HT-29 (cell line): ENCODE data around the gene PRKRA. TPM values are rescaled to one million over a fixed set of nuclear protein-coding genes. Genes with fewer than 3 reads are reported as not detected.

Source experiments
- total RNA-seq: library from RNA; depleted of rRNA; stranded (reverse); fragments of >200 nt; shearing (Covaris generic); gene quantifications from 2 replicates; pipeline ENCODE4 v1.2.3, GENCODE V29; 2014; rRNA removed

PRKRA gene
- total RNA-seq, 1 experiment from 2014 or later, result 53.5 TPM

Other genes starting within 250 kb of the PRKRA start
- 0.23 and 0.26 TPM in 2 replicates for gene PJVK, start 203 bp upstream of the PRKRA start, total RNA-seq
- gene FKBP7, start 27.4 kb upstream of the PRKRA start, total RNA-seq, result 0.03 and 0.55 TPM in 2 replicates
- gene PLEKHA3, start 29.3 kb upstream of the PRKRA start, total RNA-seq, result 4.4 and 5.2 TPM in 2 replicates